RWPE2 (cell line): ENCODE data around the gene MIEN1.
"Not testable (repeated sequence)": the region's sequence is repeated elsewhere in the genome, so short reads cannot be mapped to it uniquely, and the experiment has no call there.

Experiments
- ATAC-seq: fragments of 200-7000 bp; cut with Tn5 transposase; 3 replicates; pipeline ENCODE4 v1.9.1; 2021; ENCODE audit warnings: low read depth
- DNase-seq: peaks from one replicate; pipeline ENCODE4 v3.0.0-alpha.2; 2020; ENCODE audit warnings: low spot score
- H3K27ac ChIP-seq: fragments of 450-650 bp; 2 replicates; pipeline ENCODE4 v1.5.1; 2017; ENCODE audit warnings: mild to moderate bottlenecking; ENCODE audit not compliant: poor library complexity, severe bottlenecking
- H3K27me3 ChIP-seq: fragments of 250-450 bp; sonication (Bioruptor Pico); 2 replicates; pipeline ENCODE4 v1.5.1; 2021; ENCODE audit warnings: mild to moderate bottlenecking, moderate library complexity; ENCODE audit not compliant: insufficient read depth, poor library complexity, severe bottlenecking
- H3K36me3 ChIP-seq: fragments of 250-450 bp; sonication (Bioruptor Pico); 2 replicates; pipeline ENCODE4 v1.5.1; 2020; ENCODE audit warnings: low read depth, mild to moderate bottlenecking, moderate library complexity
- H3K4me1 ChIP-seq: fragments of 250-450 bp; sonication (Bioruptor Pico); 2 replicates; pipeline ENCODE4 v1.5.1; 2021; ENCODE audit warnings: mild to moderate bottlenecking, moderate library complexity; ENCODE audit not compliant: insufficient read depth, poor library complexity, severe bottlenecking
- H3K4me3 ChIP-seq: fragments of 250-450 bp; sonication (Bioruptor Pico); 2 replicates; pipeline ENCODE4 v1.5.1; 2021; ENCODE audit warnings: mild to moderate bottlenecking, moderate library complexity; ENCODE audit not compliant: severe bottlenecking
- H3K9me3 ChIP-seq: fragments of 250-450 bp; sonication (Bioruptor Pico); 2 replicates; pipeline ENCODE4 v1.5.1; 2021; ENCODE audit warnings: mild to moderate bottlenecking, moderate library complexity; ENCODE audit not compliant: severe bottlenecking
- TF ChIP-seq, protein P1 (sequence below): fragments of 450-650 bp; IDR thresholded peaks from one replicate; pipeline ENCODE4 v1.5.1; 2017; ENCODE audit warnings: mild to moderate bottlenecking, moderate library complexity; ENCODE audit not compliant: poor library complexity, severe bottlenecking

MIEN1 gene

DNA sequence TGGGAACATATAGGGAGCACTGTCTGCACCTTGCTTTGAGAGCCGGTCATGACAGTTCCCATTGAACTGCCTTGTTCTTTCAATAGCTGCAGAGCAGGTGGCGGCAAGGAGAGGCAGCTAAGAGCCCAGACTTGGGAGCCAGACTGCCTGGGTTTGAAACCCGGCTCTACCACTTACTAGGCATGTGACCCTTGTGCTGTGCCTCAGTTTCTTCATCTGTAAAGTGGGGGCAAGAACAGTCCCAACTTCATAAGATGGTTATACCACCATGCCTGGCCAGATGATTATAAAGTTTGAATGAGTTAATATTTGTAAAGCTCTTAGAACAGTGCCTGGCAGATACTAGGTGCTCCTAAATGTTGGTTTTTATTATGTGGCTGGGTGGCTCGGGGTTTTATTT is 16.1 kb downstream of the MIEN1 start:
- TF ChIP-seq, protein P1, sequence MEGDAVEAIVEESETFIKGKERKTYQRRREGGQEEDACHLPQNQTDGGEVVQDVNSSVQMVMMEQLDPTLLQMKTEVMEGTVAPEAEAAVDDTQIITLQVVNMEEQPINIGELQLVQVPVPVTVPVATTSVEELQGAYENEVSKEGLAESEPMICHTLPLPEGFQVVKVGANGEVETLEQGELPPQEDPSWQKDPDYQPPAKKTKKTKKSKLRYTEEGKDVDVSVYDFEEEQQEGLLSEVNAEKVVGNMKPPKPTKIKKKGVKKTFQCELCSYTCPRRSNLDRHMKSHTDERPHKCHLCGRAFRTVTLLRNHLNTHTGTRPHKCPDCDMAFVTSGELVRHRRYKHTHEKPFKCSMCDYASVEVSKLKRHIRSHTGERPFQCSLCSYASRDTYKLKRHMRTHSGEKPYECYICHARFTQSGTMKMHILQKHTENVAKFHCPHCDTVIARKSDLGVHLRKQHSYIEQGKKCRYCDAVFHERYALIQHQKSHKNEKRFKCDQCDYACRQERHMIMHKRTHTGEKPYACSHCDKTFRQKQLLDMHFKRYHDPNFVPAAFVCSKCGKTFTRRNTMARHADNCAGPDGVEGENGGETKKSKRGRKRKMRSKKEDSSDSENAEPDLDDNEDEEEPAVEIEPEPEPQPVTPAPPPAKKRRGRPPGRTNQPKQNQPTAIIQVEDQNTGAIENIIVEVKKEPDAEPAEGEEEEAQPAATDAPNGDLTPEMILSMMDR: no peak
- no peaks in the 10 kb centered on the region for H3K4me1 ChIP-seq
- DNase-seq: no peak
- no peak overlapping the region for H3K4me3 ChIP-seq
- H3K27me3 ChIP-seq: no peaks in the 10 kb centered on the region
- peaks cover 74% of the 10 kb centered on the region for H3K36me3 ChIP-seq
- no peak for ATAC-seq
- H3K27ac ChIP-seq: no peak overlapping the region
- no peaks in the 10 kb centered on the region for H3K9me3 ChIP-seq

DNA sequence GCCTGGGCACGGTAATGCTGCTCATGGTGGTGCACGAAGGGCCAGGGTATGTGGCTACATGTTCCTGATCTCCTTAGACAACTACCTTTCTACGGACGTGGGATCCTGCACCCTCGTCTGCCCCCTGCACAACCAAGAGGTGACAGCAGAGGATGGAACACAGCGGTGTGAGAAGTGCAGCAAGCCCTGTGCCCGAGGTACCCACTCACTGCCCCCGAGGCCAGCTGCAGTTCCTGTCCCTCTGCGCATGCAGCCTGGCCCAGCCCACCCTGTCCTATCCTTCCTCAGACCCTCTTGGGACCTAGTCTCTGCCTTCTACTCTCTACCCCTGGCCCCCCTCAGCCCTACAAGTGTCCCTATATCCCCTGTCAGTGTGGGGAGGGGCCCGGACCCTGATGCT is 18.5 kb downstream of the MIEN1 start:
- Histone ChIP-seq H3K27me3 (no peaks in the 10 kb centered on the region), H3K9me3 (no peaks in the 10 kb centered on the region), H3K4me3 (no peak overlapping the region), H3K36me3 (peaks cover 74% of the 10 kb centered on the region), H3K27ac (no peak overlapping the region), H3K4me1 (no peaks in the 10 kb centered on the region)
- no peak for ATAC-seq
- DNase-seq: no peak
- TF ChIP-seq, protein P1: no peak

DNA sequence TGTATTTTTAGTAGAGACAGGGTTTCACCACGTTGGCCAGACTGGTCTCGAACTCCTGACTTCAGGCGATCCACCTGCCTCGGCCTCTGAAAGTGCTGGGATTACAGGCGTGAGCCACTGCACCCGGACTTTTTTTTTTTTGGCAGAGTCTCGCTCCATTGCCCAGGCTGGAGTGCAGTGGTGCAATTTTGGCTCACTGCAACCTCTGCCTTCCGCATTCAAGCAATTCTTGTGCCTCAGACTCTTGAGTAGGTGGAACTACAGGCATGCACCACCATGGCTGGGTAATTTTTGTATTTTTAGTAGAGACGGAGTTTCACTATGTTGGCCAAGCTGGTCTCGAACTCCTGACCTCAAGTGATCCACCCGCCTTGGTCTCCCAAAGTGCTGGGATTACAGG is 19.3 kb downstream of the MIEN1 start:
- ATAC-seq, DNase-seq, H3K27ac ChIP-seq, H3K4me3 ChIP-seq, H3K9me3 ChIP-seq, H3K4me1 ChIP-seq, H3K27me3 ChIP-seq: not testable (repeated sequence)
- H3K36me3 ChIP-seq: peaks cover 72% of the 10 kb centered on the region

DNA sequence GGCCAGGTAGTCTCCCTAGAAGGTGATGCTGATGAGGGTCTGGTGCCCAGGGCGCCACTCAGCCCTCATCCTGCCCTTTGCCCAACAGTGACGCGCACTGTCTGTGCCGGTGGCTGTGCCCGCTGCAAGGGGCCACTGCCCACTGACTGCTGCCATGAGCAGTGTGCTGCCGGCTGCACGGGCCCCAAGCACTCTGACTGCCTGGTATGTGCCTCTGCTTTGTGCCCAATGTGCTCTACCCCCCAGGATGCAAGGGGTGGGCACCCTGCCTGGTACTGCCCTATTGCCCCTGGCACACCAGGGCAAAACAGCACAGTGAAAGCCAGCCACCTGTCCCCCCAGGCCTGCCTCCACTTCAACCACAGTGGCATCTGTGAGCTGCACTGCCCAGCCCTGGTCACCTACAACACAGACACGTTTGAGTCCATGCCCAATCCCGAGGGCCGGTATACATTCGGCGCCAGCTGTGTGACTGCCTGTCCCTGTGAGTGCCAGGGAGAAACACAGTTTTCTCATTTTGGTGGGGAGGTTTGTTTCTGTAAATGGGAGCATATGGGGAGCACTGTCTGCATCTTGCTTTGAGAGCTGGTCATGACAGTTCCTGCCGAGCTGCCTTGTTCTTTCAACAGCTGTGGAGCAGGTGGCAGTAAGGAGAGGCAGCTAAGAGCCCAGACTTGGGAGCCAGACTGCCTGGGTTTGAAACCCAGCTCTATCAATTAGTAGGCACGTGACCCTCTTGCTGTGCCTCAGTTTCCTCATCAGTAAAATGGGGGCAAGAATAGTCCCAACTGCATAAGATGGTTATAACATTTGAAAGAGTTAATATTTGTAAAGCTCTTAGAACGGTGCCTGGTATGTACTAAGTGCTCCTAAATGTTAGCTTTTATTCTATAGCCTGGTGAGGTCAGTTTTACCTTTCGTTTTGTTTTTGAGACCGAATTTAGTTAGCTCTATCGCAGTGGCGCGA is 20.1 kb downstream of the MIEN1 start:
- peaks cover 64% of the 10 kb centered on the region for H3K36me3 ChIP-seq
- H3K4me3 ChIP-seq: no peak overlapping the region
- H3K27me3 ChIP-seq: no peaks in the 10 kb centered on the region
- no peaks in the 10 kb centered on the region for H3K9me3 ChIP-seq
- ATAC-seq (no peak), DNase-seq (no peak)
- no peak overlapping the region for H3K27ac ChIP-seq
- peaks cover 10% of the 10 kb centered on the region for H3K4me1 ChIP-seq
- TF ChIP-seq, protein P1: no peak

DNA sequence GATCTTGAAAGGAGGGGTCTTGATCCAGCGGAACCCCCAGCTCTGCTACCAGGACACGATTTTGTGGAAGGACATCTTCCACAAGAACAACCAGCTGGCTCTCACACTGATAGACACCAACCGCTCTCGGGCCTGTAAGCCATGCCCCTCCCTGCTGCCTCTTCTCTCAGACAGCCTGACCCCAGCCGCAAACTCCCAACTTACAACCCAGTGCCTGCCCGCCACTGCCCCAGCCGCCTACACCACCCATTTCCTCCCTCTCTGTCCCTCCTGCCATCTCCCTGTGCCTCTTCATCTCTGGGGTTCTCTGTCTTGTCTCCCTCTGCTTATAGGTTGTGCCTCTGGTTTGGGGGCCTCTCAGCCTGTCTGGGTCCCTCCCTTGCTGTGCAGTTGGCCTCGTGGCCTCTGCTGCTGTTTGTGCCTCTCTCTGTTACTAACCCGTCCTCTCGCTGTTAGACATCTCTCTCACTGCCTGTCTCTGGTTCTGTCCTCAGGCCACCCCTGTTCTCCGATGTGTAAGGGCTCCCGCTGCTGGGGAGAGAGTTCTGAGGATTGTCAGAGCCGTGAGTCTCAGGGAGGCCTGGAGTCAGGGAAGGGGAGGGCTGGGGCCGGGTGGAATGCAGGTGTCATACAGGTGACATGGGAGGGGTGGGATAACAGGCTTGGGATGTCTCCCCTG is 20.9 kb downstream of the MIEN1 start:
- Histone ChIP-seq H3K4me1 (peaks cover 16% of the 10 kb centered on the region), H3K27ac (no peak overlapping the region), H3K36me3 (peaks cover 59% of the 10 kb centered on the region), H3K4me3 (no peak overlapping the region), H3K27me3 (no peaks in the 10 kb centered on the region), H3K9me3 (no peaks in the 10 kb centered on the region)
- TF ChIP-seq, protein P1: no peak
- ATAC-seq (no peak), DNase-seq (no peak)
